HG02981 (cell line): ENCODE results near the gene CDT1.

Experiments
- ATAC-seq: cut with Tn5 transposase; IDR thresholded peaks from one replicate; pipeline ENCODE4 v1.9.1; 2021; ENCODE audit warnings: mild to moderate bottlenecking, moderate library complexity; ENCODE audit not compliant: unreplicated experiment

Gene CDT1

DNA sequence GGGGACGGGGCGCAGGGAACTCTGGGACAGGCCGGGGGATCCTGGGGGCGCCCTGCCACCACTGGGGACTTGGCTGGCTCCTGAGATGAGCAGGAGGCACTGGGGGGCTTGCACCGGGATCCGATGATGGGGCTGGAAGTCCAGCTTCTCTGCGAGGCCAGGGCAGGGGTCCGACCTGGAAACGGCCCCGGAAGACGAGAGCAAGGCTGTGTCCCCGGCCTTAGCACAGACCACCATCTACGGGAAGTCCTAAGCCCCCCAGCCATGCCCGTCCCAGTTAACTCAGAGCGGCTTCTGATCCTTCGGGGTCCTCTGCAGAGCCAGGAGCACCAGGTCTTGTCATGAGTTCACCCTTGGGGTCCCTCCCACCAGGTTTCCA lies 573 bp downstream of the CDT1 start:
- no peak for ATAC-seq

DNA sequence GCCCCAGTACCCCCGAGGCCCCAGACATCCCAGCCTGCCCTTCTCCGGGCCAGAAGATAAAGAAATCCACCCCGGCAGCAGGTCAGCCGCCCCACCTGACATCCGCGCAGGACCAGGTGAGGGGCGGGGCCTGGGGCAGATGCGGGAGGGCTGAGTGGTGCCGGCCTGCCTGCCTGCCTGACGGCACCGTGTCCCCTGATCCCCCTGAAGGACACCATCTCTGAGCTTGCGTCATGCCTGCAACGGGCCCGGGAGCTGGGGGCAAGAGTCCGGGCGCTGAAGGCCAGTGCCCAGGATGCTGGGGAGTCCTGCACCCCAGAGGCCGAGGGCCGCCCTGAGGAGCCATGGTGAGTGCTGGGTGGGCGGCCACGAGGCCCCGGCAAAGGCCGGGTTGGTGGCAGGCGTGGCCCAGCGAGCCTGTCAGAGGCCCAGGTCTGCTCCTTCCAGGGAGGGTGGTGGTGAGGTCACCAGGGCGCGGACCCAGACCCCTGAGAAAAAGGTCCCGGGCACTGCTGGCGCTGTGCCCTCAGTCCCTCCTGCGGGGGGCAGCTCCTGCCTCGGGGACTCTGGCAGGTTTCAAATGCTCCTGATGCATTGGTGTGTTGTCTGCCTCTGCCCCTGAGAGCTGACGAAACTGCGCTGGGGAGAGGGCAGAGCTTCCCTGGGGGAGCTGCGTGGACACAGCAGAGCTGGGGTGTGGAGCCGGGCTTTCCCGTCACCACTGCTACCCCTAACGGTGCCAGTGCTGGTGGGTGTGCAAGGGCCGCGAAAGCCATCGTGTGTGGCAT lies 1.2 kb downstream of the CDT1 start:
- no peak for ATAC-seq

DNA sequence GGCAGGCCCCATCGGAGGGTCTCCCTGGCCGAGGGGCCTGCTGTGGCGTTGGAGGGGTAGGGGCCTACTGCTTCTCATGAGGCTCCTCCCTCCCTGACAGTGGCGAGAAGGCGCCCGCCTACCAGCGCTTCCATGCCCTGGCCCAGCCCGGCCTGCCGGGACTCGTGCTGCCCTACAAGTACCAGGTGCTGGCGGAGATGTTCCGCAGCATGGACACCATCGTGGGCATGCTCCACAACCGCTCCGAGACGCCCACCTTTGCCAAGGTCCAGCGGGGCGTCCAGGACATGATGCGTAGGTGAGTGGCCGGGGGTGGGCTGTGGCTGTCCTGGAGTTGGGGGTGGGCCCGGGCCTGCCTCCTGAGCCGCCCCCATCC lies 1.7 kb downstream of the CDT1 start:
- no peak for ATAC-seq

DNA sequence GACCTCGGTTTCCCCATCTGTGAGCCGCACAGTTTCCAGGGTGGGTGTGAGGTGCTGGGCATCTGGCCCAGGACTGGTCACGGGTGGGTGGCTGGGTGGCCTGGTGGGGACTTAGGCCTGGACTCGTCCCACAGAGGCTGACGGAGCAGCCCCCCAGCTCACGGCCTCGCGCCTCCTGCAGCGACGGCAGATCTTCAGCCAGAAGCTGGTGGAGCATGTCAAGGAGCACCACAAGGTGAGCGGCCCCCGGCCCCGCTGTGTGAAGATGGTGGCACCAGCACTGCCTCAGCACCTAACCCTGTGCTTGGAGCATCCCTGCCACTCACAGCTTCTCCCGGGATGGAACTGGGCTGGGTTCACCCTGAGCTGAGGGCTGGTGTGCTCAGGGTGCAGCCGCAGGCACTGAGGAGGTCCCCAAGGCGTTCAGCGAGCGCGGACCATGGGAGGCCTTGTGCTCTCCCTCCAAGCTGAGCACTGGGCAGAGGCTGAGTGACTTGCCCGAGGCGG lies 2.4 kb downstream of the CDT1 start:
- ATAC-seq, result no peak

DNA sequence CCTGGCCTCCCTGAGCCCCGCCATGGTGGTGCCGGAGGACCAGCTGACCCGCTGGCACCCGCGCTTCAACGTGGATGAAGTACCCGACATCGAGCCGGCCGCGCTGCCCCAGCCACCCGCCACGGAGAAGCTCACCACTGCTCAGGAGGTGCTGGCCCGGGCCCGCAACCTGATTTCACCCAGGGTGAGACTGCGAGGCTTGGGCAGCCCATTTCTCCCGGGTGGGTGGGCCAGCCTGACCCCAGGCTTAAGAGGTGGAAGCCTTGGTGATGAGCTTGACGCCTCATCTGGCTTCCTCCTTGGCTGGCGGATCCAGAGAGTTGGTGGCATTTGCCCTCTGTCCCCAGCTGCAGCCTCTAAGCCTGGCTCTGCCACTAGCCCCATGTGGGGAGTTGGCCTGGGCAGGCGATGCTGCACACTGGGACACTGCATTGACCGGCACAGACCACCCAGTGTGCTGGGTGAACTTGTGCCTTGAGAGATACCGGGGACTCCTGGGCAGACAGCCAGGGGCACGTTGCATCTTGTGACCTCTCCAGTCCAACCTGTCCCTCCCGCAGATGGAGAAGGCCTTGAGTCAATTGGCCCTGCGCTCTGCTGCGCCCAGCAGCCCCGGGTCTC lies 3.0 kb downstream of the CDT1 start:
- no peak for ATAC-seq

DNA sequence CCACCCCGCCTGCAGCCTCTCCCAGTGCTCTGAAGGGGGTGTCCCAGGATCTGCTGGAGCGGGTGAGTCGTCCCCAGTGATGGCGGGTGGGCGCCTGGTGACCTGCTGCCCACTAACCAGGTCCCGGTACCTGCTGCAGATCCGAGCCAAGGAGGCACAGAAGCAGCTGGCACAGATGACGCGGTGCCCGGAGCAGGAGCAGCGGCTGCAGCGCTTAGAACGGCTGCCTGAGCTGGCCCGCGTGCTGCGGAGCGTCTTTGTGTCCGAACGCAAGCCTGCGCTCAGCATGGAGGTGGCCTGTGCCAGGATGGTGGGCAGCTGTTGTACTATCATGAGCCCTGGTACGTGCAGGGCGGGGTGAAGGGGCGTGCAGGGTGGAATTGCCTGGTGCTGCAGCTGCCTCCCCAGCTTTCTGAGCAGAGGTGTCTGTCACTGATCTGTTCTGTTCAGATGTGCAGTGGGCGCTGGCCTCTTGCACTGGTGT lies 3.6 kb downstream of the CDT1 start:
- ATAC-seq, result no peak

DNA sequence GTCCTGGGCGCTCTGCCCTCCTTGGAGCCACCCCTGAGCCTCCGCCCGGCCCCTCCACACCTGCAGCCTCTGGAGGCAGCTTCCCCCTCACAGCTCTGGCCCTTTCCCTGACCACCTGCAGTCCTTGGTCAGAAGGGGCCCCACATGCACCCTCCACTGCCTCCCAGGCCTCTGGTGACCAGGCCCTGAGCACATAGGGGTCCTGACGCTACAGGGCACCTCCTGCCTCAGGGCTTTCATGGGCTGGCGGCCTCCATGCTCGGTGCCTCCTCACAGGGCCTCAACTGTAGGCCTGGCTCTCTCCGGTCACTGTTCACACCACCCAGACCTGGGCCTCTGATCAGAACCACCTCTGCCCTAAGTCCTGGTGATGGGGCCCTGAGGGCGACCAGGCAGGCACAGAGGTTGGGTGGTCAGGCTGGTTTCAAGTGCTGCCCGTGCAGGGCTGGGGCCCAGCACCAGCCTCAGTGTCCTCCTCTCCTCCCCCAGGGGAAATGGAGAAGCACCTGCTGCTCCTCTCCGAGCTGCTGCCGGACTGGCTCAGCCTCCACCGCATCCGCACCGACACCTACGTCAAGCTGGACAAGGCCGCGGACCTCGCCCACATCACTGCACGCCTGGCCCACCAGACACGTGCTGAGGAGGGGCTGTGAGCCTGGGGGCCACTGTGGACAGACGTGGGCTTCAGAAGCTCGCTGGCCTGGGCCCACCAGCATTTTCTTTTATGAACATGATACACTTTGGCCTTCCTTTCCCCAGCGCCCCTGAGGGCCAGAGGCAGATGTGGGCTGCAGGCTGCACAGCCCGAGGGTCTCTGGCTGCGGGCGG lies 4.3 kb downstream of the CDT1 start:
- no peak for ATAC-seq

DNA sequence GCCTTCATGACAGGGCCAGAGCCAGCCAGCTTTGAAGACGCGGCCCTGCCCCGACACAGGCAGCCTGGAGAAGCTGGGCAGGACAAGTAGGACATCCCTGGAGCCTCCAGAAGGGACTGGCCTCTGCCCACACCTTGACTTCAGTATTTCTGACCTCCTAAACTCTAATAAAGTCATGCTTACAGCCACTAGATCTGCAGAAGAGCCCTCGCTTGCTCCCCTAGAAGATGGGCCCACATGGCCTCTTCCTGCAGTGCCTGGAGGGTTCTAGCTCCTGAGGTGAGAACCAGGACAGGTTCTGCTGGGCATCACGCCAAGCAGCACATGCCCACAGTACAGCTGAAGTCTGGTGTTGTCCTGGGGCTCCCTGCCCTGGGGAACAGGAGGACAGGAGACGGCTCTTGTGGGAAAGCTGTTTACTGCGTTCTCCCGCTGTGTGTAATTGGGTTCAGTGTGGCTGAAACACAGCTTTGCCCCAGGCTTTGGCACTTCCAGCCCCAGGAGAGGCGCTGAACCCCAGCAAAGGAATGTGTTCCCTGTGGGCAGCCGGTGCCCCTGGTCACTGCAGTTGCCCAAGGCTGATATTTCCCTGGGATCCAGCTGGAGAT lies 5.6 kb downstream of the CDT1 start:
- no peak for ATAC-seq

DNA sequence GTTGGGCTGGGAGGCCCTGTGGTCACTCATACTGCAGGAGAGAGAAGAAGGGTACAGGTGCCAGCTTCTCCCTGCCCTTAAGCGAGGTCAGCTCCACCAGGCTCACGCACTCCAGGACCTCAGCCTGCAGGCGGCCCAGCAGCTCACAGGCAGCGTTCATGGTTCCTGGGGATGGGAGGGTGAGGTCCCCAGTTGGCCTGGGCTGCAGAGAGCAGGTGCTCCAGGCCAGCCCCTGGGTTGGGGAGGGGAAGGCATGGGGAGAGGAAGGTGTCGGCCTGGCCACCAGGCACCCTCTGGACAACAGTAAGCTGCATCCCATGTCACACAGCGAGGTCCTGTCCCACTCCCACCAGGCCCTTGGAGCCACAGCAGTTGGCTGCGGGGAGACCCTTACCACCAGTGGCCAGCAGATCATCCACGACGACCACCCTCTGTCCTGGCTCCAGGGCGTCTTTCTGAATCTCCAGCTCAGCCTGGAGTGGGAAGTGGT lies 6.1 kb downstream of the CDT1 start:
- ATAC-seq, result no peak

DNA sequence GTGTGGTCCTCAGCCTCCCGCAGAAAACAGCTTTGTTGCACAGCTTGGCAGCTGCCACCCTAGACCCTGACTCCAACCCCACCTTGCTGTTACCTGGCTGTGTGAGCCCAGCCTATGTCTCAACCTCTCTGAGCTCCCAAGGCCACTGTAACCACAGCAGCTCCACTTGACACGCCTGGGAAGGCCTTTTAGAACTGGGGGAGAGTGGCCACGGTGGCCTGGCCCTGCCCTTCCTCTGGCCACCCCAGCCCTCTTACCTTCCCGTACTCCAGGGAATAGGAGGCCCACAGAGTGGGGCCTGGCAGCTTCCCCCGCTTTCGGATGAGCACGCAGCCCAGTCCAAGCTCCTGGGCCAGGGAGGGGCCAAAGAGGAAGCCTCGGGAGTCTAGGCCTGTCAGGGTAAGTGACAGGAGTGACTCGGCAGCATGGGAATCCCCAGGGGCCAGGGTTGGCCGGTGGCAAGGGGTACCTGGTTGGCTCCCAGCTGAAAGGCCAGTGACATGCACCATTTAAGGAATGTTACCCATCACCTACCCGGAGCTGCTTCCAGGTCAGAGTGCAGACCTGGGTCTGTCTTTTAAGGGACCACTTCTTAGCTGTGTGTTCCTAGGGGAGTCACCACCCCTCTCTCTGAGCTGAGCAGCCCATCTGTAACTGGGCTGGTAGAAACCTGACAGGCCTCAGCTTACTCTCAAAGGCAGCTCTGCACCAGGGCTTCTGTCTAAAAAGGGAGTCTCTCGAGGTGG lies 6.8 kb downstream of the CDT1 start:
- no peak for ATAC-seq

DNA sequence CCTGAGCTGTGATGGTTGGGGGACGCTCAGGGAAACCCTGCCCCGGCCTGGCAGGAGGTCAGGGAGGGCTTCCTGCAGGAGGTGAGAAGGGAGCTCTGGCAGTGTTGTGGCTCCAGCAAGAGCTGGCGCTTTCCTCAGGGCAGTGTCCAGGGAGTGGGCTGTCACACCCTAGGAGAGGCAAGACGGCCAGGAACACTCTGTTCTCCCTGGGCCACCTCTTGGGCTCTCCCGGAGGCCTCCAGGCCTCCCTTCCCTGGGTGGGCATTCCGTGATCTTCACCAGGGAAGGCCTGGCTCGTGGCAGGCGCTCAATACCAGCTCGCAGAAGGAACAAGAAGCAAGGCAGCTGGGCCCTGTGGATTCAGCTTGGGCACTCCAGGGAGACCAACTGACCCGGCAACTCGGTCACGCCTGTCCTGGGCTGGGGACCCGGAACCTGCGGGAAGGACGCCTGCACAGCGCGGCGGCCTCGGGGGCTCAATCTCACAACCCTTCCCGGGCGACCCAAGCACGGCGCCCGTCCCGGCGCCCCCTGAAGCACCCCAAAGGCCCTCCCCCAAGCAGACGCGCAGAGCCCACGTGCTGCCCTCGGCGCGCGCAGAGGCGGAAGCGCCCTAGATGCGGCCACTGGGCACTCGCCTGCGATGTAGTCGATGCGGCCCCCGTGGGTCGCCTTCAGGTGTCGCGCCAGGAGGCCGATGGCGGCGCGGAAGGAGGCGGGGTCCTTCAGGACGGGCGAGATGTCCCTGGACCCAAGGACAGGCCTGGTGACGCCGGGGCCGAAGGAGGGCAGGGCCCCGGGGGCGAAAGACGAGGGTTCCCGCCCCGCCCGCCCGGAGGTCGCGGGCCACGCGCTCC lies 7.6 kb downstream of the CDT1 start:
- ATAC-seq, result peak; percentile 43

DNA sequence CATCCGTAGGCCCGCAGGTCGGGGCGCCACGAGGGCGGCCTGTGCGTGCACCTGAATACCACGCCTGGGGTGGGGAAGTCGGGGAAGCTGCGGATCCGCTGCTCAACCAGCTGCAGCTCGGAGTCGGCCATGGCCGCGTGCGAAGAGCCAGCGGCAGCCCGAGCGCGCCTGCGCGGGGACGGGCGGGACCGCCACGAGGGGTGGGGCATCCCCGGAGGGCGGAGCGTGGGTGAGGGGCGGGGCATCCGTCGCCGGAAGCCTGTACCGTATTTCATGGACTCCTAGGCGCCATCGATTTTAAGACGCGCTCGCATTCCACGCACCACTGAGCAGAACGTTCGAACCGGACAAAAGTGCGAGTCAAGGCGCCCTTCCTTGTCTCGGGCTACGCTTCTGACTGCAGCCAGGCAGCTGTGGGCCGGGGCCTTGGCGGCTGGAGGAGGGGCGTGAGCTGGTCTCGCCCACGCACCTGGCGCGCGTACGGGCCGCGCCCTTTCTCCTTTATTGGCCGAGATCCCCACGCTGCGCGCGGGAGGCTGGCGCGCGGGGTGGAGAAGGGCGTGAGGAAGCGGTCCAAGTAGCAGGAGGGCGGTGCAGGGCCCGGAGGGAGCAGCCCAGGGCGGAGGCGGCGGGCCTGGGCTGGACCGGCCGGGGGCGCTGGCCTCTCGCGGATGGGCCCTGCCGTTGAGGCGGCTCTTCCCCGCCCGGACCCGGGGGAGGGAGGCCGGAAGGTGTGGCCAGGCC lies 8.4 kb downstream of the CDT1 start, which contains the start of gene APRT:
Gene APRT, minus strand, starts transcription at position 160 of the 744 bp plus-strand sequence. Its CDS starts 29 bp downstream, at position 131.
- ATAC-seq, result peak; percentile 60

DNA sequence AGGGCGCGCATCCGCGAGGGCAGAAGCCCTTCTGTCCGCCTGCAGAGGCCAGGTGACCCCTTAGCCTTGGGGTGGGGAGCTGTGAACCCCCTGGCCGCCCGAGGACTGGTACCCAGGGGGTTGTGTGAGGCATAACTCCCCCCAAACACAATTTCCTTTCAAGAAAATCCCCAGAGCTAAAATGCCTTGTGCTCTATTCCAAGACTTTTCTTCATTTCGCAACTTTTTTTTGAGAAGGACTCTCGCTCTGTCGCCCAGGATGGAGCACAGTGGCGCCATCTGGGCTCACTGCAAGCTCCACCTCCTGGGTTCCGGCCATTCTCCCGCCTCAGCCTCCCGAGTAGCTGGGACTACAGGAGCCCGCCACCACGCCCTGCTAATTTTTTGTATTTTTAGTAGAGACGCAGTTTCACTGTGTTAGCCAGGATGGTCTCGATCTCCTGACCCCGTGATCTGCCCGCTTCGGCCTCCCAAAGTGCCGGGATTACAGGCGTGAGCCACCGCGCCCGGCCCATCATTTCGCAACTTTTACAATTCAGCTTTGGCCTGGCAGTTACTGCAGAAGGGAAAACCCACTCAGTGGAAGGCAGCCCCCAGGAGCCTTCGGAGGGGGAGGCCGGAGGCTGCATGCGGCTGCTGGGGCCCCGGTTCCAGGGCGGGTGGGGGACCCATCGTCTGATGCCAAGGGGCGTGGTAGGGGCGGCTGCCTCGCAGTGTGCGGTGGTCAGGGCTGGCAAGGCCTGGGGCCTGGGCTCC lies 9.1 kb downstream of the CDT1 start:
- no peak for ATAC-seq

DNA sequence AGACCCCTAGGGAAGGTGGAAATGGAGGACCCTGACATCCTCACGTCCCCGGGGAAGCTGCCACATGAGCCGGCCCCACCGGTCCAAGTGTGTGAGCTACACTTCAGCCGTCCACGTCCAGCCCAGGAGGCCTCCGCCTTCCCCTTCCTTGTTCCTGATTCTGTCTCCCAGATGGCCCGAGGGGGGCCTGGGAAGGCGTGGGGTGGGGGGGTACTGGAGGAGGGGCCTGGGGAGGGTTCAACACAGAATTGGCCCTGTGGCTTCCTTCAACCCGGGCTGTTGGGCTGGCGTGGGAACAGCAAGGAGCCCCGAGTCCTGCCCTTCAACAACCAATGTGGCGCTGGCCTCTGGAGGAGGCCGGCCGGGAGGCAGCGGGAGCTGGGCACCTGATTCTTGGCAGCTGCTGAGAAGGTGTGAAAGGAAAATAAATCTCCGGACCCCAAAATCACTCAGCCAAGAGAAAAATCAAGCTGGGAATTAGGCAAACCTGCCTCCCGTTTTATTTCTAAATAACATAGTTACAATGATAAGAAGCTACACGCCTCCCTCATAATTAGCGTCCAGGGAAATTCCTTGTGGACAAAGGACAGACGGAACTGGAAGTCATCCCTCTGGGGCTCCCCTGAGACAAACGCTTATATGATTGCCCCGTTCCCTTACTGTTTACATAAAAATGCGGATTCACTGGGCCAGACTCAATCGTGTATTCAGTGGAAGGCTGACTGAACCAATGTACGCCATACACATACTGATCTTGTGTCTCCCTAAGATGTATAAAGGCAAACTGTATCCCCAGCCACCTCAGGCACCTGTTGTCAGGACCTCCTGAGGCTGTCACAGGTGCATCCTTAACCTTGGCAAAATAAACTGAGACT lies 9.9 kb downstream of the CDT1 start:
- no peak for ATAC-seq

DNA sequence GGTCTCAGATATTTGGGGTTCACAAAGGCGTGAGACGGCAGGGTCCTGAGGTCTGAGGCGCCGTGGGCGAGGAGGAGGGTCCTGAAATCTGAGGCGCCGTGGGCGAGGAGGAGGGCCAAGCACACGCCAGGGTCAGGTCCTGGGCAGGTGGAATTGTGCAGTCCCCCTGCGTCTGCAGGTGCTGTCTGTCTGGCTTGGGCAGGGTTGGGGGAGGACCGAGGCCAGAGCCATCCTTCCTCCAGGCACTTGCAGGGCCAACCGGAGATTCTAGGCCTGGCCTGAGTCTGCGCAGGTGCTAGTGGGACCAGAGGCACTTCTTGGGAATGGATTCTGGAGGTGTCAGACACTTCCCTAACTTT lies 10.5 kb downstream of the CDT1 start:
- no peak for ATAC-seq

DNA sequence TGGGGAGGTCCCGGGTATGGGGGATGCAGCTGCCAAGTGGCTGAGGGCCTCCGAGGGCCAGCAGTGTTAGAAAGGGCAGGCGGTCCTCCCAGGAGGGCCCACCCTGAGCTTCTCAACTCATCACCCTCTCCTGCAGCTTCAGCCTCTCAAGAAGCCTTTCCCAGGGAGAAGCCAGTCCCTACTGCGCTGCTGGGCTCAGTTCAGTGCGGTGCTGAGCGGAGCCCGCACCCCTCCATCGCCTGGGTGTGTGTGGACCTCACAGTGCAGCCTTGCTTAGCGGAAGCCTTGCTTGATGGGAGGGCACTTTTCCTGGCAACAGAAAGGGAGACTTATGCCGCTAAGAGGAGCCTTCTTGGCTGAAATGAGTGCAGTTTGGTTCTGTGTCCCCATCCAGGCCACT lies 11.6 kb downstream of the CDT1 start:
- ATAC-seq, result no peak
